GM12878 (cell line): Measurements from ENCODE around the gene SLA2. TPM values are rescaled to one million over a fixed set of nuclear protein-coding genes. Genes with fewer than 3 reads are reported as not detected.

ENCODE experiments used
- ASH2L ChIP-seq: fragments of 300-600, 200-600 bp; sonication (generic); IDR thresholded peaks from 2 replicates; pipeline ENCODE4 v1.6.1; 2017; ENCODE audit warnings: low read depth, mild to moderate bottlenecking, borderline replicate concordance
- BCLAF1 ChIP-seq: fragments of 450-650 bp; IDR thresholded peaks from 2 replicates; pipeline ENCODE4 v1.6.1; 2017; ENCODE audit warnings: antibody characterized with exemption, mild to moderate bottlenecking, moderate library complexity
- ETV6 ChIP-seq, 2 experiments: fragments of 450-650 bp in 1 of 2; IDR thresholded peaks in 1 of 2; conservative IDR thresholded peaks in 1 of 2; 2 replicates each; pipeline ENCODE4 v1.6.1; 2014; ENCODE audit warnings: antibody characterized with exemption in 1 of 2, borderline replicate concordance in 1 of 2, low read depth in 1 of 2, mild to moderate bottlenecking in 1 of 2, moderate library complexity in 1 of 2
- GABPA ChIP-seq: IDR thresholded peaks from 2 replicates; pipeline ENCODE4 v1.6.1; 2014; ENCODE audit warnings: antibody characterized with exemption, low read depth, mild to moderate bottlenecking, inconsistent platforms
- KAT2A ChIP-seq: conservative IDR thresholded peaks from 2 replicates; pipeline ENCODE4 v1.6.1; 2011; ENCODE audit warnings: low read depth, low read length; ENCODE audit not compliant: control insufficient read depth
- MAX ChIP-seq: IDR thresholded peaks from 2 replicates; pipeline ENCODE4 v1.6.1; 2012; ENCODE audit warnings: low read depth, low read length, improper control_type of control experiment
- MTA2 ChIP-seq: fragments of 450-650 bp; IDR thresholded peaks from 2 replicates; pipeline ENCODE4 v1.6.1; 2016; ENCODE audit warnings: low read depth, mild to moderate bottlenecking, moderate library complexity
- NR2C2 ChIP-seq: IDR thresholded peaks from 2 replicates; pipeline ENCODE4 v1.6.1; 2011; ENCODE audit warnings: borderline replicate concordance, low read depth; ENCODE audit not compliant: control insufficient read depth, insufficient read length
- NR2F1 ChIP-seq: fragments of 450-650 bp; conservative IDR thresholded peaks from 2 replicates; pipeline ENCODE4 v1.6.1; 2017; ENCODE audit warnings: mild to moderate bottlenecking
- RUNX3 ChIP-seq: IDR thresholded peaks from 2 replicates; pipeline ENCODE4 v1.6.1; 2012; ENCODE audit warnings: low read length, inconsistent platforms
- STAT1 ChIP-seq: fragments of 450-650 bp; conservative IDR thresholded peaks from 2 replicates; pipeline ENCODE4 v1.6.1; 2014; ENCODE audit warnings: antibody characterized with exemption, mild to moderate bottlenecking
- STAT3 ChIP-seq: IDR thresholded peaks from 2 replicates; pipeline ENCODE4 v1.6.1; 2011; ENCODE audit warnings: low read depth, low read length, improper control_type of control experiment
- TCF12 ChIP-seq: IDR thresholded peaks from 2 replicates; pipeline ENCODE4 v1.6.1; 2011; ENCODE audit warnings: low read depth, mild to moderate bottlenecking, low read length
- WRNIP1 ChIP-seq: IDR thresholded peaks from 2 replicates; pipeline ENCODE4 v1.6.1; 2011; ENCODE audit warnings: low read depth, low read length, improper control_type of control experiment, borderline replicate concordance
- ZNF687 ChIP-seq: fragments of 450-650 bp; IDR thresholded peaks from 2 replicates; pipeline ENCODE4 v1.6.1; 2017; ENCODE audit warnings: mild to moderate bottlenecking, moderate library complexity
- polyA plus RNA-seq, 11 experiments: library from polyadenylated mRNA; depleted of rRNA in 4 of 11; unstranded in 6 of 11; stranded (reverse) in 5 of 11; fragments of >200 nt; fragmentation: Nextera tagmentation in 4 of 11; fragmentation: Illumina TruSeq in 1 of 11; extraction: Ambion mirVana in 4 of 11; extraction: Trizol in 1 of 11; gene quantifications; 1 replicate in 1 of 11; 2 replicates in 10 of 11; pipeline versions ENCODE4 v1.2.1 to v1.2.3, GENCODE V29; 2011 to 2016; ENCODE audit warnings: inconsistent platforms in 2 of 11, missing spikeins in 2 of 11, low read depth in 1 of 11
- total RNA-seq, 4 experiments: library from RNA; depleted of rRNA in 3 of 4; stranded (reverse); fragments of >200 nt in 3 of 4; fragmentation: Illumina TruSeq in 1 of 4; extraction: Trizol in 1 of 4; gene quantifications; 2 replicates each; pipeline versions ENCODE4 v1.2.1 to v1.2.3, GENCODE V29; 2013 to 2021
- TF ChIP-seq, protein P1 (sequence below): fragments of 450-650 bp; IDR thresholded peaks from 2 replicates; pipeline ENCODE4 v1.6.1; 2016; ENCODE audit warnings: mild to moderate bottlenecking
- TF ChIP-seq, protein P2 (sequence below): IDR thresholded peaks from 2 replicates; pipeline ENCODE4 v1.6.1; 2012; ENCODE audit warnings: low read length, inconsistent platforms

Gene SLA2
- total and polyA plus RNA-seq, 10 of the 15 experiments (the other 5 are each of a cell fraction or from before 2014, with no cell fraction given): 0.29 to 3.3 (median 1.4) TPM

GRCh38 chr20:36604952-36605398, 41.0 kb downstream of the SLA2 start (continued):
- TF ChIP-seq, protein P1, sequence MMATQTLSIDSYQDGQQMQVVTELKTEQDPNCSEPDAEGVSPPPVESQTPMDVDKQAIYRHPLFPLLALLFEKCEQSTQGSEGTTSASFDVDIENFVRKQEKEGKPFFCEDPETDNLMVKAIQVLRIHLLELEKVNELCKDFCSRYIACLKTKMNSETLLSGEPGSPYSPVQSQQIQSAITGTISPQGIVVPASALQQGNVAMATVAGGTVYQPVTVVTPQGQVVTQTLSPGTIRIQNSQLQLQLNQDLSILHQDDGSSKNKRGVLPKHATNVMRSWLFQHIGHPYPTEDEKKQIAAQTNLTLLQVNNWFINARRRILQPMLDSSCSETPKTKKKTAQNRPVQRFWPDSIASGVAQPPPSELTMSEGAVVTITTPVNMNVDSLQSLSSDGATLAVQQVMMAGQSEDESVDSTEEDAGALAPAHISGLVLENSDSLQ: no peak
- TF ChIP-seq NR2F1 (peak; percentile 51), MTA2 (peak; percentile 81), STAT1 (no peak), GABPA (peak; percentile 41; the same call in 1 of the 2 replicates), RUNX3 (0 out of 2 replicates have a peak, but pooled peaks have one; percentile 11), ASH2L (no peak), BCLAF1 (no peak), KAT2A (no peak), TCF12 (0 out of 2 replicates have a peak, but pooled peaks have one; percentile 39), WRNIP1 (no peak), ETV6 (conservative IDR thresholded peaks at IDR 0.05 in 1 of 2, IDR thresholded peaks at IDR 0.05 in 1 of 2; ENCODE audit: borderline replicate concordance in 1 of 2, low read depth in 1 of 2) (peak in 1 of 2 experiments; percentile 56; a peak in 2 of 4 replicates), MAX (0 out of 2 replicates have a peak, but pooled peaks have one; percentile 25), NR2C2 (no peak), STAT3 (no peak), ZNF687 (peak; percentile 95)
- TF ChIP-seq, protein P2, sequence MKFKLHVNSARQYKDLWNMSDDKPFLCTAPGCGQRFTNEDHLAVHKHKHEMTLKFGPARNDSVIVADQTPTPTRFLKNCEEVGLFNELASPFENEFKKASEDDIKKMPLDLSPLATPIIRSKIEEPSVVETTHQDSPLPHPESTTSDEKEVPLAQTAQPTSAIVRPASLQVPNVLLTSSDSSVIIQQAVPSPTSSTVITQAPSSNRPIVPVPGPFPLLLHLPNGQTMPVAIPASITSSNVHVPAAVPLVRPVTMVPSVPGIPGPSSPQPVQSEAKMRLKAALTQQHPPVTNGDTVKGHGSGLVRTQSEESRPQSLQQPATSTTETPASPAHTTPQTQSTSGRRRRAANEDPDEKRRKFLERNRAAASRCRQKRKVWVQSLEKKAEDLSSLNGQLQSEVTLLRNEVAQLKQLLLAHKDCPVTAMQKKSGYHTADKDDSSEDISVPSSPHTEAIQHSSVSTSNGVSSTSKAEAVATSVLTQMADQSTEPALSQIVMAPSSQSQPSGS: no peak; the same call in 1 of the 2 replicates
